NOMO-1 (cell line): ENCODE results near the gene CLIP3.
"Not testable (repeated sequence)": the region's sequence is repeated elsewhere in the genome, so short reads cannot be mapped to it uniquely, and the experiment has no call there.

Experiments used
- DNase-seq, 2 experiments: peaks; one replicate each; lab custom pipeline; 2025; ENCODE audit not compliant: unreplicated experiment in 2 of 2; lab: John Stamatoyannopoulos, UW

Gene CLIP3

DNA sequence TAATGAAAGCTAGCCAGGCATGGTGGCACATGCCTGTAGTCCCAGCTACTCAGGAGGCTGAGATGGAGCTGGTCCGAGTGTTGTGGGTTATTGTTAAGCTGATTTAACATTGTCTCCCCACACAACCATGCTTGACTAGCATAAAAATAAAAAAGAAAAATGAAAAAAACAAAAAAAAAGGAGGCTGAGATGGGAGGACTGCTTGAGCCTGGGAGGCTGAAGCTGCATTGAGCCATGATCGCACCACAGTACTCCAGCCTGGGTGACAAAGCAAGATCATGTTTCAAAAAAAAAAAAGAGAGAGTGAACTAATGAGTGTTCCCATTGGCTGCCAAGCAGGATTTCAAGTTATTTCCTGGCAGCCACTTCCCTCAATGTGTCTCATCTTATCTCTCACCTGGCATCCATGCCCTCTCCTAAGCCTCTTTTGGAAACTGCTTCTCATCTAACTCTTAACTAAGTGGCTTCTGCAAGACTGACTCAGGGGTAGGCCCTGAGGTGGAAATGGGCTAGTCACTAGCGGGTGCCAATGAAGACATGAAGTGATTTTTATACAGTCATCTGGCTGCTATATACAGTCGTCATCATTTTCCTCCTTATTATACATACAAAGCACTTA lies 16.5 kb upstream of the CLIP3 start:
- no peak for DNase-seq

GRCh38 chr19:36047835-36048234 lies 15.2 kb upstream of the CLIP3 start:
- DNase-seq: no peak

GRCh38 chr19:36046443-36047050 lies 13.9 kb upstream of the CLIP3 start:
- no peak for DNase-seq

DNA sequence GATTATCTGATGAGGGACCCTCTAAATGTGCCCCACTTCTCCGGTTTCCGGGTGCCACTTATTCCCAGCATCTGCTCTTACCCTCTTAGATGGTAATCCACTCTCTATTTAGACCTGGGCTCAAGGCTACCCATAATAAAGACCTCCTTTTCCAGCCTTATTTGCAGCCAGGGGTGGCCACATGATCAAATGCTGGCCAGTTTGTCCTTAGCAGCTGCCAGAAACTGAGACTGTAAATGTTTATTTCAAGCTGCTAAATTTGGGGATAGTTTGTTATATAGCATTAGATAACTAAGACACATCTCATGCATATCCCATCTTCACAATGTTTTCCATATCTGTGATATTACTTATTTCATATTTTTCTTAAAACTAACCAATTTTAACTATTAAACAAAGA lies 11.3 kb upstream of the CLIP3 start:
- DNase-seq: no peak

GRCh38 chr19:36041831-36042230 lies 9.2 kb upstream of the CLIP3 start:
- no peak for DNase-seq

- DNase-seq: not testable (repeated sequence)
Observed at GRCh38 chr19:36041092-36041491, 8.4 kb upstream of the CLIP3 start.

- DNase-seq: no peak
Observed at GRCh38 chr19:36040495-36040894, 7.8 kb upstream of the CLIP3 start.

DNA sequence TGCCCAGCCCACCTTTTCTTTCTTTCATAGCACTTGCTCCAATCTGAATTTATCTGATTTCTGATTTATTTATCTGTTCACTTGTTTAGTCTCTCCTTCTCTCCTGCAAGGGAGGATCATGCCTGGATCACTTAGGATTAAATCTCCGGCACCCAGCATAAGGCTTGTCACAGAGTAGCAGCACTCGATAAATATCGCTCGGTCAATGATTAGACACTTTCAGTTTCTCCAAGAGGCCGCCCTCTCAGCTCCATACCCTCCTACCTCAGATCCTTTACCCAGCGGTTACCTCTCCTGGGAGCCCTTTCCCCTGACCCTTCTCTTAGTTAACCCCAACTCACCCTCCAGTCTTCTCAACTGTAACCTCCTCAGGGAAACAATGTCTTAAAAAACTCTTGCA lies 1.4 kb downstream of the CLIP3 start:
- DNase-seq: no peak

- no peak for DNase-seq
Observed at GRCh38 chr19:36030264-36031148, 2.2 kb downstream of the CLIP3 start.

DNA sequence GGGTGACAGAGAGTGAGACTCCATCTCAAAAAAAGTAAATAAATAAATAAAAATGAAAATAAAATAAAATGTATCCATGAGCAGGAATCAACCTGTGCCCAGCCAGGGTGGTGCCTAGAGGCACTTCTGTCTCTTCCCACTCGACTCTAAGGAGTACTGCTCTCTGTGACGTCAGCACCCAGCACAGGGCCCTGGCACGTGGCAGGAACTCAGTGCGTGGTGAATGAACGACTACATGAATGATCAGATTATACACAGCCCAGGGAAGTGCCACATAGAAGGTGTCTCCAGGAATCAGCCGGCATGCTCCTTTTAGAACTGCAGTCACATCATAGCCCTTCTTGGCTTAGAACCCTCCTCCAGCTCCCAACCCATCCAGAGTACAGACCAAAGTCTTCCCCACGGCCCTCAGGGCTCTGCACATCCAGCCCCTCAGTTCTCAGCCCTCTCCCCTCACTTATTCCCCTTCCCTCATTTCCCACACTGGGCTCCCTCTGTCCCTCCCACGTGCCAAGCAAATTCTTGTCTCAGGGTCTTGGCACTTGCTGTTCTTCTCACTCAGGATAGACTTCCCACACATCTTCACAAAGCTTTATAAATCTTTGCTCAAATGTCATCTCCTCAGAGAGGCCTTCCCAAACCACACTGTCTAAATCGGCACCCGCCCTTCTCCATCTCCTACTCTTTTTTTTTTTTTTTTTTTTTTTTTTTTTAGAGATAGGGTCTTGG lies 4.2 kb downstream of the CLIP3 start:
- no peak for DNase-seq

DNA sequence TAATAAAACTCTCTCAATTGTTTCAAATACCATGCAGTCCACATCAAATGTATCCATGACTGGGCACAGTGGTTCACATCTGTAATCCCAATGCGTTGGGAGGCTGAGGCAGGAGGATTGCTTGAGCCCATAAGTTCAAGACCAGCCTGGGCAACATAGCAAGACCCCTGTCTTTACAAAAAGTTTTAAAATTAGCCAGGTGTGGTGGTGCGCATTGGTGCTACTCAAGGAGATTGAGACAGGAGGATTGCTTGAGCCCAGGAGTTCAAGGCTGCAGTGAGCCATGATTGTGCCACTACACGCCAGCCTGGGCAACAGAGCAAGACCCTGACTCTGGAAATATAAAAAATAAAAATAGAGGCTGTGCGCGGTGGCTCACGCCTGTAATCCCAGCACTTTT lies 5.0 kb downstream of the CLIP3 start:
- no peak for DNase-seq

GRCh38 chr19:36026091-36026876 lies 6.4 kb downstream of the CLIP3 start:
- DNase-seq: no peak

DNA sequence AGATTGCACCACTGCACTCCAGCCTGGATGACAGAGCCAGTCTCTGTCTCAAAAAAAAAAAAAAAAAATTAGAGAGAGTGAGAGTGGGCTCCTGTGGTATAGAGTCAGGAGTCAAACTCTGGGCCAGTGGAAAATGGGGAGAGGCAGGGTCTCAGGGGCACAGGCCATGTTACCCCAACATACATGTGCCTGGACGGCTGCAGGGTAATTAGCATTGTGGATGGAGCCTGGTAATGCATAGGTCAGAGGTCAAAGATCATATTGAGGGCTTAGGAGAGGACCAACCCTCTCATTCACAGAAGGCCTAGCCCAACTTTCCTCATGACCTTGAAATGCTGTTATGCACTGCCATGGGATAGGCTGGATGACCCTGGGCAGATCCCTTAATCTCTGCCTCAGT lies 7.1 kb downstream of the CLIP3 start:
- DNase-seq: no peak

DNA sequence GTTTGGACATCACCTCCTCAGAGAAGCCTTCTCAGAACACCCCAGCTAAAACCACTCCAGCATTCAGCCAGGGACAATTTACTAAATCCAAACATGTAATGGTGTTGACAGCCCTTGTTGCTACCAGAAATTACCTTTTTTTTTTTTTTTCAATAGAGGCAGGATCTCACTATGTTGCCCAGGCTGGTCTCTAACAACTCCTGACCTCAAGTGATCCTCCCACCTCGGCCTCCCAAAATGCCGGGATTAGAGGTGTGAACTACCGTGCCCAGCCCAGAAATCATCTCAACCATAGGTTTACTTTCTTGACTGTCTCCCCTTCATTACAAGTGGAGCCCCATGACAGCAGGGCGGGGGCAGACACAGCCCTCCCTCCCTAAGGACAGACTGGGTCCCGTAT lies 9.2 kb downstream of the CLIP3 start:
- no peak for DNase-seq

DNA sequence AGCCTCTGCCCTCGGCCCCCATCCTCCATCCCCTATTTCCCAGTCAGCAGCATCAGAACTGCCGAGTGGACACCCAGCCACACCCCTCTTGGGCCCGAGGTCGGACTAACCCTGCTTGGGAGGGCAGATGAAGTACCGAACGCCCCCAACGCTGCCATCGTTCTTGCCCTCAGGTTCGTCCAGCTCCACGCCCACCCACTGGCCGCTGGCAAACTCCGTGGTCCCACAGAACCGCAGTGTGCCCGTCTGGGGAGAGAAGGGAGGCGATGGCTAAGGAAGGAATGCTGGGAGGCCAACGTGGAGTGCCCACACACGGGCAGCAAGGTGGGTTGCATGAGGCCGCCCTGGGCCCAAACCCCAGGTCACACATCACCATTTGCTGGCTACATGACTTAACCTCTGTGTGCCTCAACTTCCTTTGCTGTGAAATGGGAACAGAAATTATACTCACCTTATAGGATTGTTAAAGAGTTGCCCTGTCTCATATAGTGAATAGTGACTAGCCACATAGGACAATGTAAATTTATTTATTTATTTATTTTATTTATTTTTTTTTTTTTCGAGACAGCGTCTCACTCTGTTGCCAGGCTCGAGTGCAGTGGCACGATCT lies 13.5 kb downstream of the CLIP3 start:
- no peak for DNase-seq

GRCh38 chr19:36014012-36014924 lies 18.4 kb downstream of the CLIP3 start, which contains the start of gene ALKBH6:
Gene ALKBH6, minus strand, starts transcription at chr19:36014213. Its CDS starts 816 bp downstream, at chr19:36013397.
- peak; percentile 100 for DNase-seq

DNA sequence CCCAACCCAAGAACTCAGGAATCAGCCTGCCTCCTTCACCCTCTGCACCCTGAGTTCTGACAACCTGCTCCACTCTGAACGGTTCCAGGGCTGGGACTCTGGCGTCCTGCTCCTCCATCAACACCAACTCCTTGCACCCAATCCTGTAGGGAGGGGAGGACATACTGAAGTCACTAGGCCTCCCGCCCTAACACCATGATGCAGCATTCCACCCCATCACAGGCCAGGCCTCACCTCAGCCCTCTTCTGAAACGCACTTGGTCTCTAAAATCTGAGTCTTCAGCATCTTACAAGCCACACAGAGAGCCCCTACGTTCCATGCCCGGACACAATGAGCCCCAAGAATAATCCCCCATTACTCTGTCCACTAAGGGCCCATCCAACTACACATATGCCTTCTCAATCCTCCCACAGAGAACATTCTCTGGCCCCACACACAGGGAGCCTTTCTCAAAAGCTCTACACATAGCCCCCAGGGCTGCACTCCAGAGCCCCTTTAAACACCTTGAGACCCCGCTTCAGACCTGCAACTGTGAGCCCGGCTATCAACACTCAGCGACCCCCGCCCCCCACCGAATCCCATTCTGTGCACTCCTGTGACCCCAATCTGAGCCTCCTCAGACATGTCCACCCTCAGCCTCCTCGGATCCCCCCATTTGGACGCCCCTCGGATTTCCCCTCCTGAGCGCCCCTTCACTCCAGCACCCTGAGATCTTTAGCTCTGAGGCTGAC lies 19.2 kb downstream of the CLIP3 start:
- DNase-seq: no peak

- no peak for DNase-seq
Observed at GRCh38 chr19:36010402-36010801, 22.3 kb downstream of the CLIP3 start.
